ENCODE results near the gene PLEKHN1.

Gene PLEKHN1, protein sequence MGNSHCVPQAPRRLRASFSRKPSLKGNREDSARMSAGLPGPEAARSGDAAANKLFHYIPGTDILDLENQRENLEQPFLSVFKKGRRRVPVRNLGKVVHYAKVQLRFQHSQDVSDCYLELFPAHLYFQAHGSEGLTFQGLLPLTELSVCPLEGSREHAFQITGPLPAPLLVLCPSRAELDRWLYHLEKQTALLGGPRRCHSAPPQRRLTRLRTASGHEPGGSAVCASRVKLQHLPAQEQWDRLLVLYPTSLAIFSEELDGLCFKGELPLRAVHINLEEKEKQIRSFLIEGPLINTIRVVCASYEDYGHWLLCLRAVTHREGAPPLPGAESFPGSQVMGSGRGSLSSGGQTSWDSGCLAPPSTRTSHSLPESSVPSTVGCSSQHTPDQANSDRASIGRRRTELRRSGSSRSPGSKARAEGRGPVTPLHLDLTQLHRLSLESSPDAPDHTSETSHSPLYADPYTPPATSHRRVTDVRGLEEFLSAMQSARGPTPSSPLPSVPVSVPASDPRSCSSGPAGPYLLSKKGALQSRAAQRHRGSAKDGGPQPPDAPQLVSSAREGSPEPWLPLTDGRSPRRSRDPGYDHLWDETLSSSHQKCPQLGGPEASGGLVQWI

DNA sequence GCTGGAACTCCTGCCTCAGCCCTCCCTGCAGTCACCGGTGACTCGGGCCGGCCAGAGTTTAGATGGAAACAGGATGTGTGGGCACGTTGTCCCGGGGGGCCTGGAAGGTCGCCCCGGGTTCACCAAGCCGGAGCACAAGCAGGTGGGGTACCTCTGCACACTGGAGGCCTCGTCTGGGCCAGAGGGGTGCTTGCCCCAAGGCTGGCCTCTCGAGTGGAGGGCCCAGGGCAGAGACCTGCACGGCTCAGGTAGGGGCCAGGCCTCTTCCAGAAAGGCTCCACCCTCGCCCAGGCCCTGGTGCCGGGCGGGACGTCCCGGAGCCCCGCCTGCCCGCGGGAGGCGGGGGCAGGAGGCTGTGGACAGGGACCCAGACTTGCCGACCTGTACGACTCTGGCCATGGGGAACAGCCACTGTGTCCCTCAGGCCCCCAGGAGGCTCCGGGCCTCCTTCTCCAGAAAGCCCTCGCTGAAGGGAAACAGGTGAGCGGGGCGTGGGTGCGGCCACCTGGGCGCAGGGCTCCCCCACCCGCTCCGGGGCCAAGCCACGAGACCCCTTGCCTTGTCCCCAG is at the start of gene PLEKHN1:
PLEKHN1 (plus strand) TSS at position 348 of the 569 bp plus-strand sequence; CDS start at position 398, 50 bp downstream.
- DNase-seq (ENCODE audit: low read depth in 2 of 2), result no peak

DNA sequence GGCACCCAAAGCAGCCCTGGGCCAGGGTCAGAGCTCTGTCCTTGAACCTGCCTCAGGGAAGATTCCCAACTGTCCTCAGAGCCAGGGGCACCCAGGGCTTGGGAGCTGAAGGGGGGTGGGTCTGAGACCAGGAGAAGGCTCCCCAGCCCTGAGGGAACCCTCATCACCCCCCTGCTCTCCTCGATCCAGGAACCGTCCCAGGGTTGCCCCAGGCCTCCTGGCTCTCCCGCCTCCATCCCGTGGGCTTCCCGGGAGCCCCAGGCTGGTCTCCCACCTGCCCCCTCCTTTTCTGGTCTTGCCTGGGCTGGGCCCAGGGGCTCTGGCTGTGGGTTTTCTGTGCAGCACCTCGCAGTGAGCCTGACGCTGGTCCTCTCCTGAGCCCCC is 49.2 kb upstream of the PLEKHN1 start:
- DNase-seq (ENCODE audit: low read depth in 2 of 2), result no peak

DNA sequence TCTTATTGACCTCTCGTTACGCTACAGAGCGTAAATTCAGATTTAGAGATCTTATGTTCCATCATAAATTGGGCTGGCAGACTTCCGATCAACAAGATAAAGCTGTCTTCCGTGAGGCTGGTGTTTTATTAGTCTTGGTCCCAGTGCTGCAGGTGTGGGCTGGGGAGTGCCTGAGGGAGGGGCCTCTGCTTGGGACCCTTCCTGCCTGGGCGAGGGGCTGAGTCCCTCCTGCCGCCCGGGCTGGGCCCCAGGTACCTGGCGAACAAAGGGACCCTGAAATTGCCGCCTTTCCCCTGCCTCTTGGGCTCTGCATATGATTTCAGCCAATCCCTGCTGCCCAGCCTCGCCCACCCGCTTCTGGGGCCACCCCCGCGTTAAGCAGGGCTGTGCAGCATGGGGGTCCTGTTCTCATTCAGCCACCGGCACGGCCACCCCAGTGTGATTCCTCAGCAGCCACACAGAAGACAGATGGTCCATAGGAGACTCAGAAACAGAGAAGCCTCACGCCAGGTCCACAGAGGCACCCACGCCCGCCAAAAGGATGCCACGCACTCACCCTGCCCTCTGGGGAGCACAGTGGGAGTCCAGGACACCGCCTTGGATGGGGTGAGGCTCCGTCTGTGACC is 48.7 kb upstream of the PLEKHN1 start:
- no peak for DNase-seq (ENCODE audit: low read depth in 2 of 2)

DNA sequence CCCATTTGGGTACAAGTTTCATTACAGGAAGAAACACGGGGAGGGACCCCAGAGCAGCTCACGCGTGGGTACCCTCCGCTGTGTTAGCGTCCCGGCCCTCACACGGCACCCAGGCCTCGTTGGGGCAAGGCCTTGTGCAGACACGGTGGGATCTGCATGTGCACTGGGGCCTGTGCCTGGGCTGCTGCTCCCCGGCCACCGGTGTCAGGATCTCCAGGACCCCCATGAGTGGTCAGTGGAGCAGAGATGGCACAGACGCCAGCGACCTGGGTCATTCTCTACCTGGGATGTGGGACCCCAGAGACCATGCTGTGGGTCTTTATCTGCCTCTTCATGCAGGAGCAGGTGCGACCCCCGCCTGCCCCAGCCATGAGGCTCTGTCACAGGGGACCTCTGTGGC is 47.9 kb upstream of the PLEKHN1 start:
- no peak for DNase-seq (ENCODE audit: low read depth in 2 of 2)

DNA sequence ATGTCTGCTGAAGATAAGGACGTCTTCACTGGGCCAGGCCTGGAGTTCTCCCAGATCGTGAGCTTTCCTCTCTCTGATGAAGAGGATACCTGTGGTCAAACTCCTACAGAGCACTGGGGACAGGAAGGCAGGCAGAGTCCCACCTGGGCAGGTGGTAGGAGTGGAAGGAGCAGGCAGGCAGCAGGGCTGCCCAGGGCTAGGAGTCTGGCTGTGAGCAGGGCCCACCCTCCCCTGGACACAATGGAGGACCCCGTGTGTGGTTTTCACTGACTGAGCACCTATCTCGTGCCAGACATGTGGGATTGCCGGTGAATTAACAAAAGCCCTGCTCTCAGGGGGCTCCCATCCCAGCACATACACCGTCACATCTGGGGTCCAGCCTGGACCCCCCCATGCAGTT is 47.4 kb upstream of the PLEKHN1 start:
- no peak for DNase-seq (ENCODE audit: low read depth in 2 of 2)

DNA sequence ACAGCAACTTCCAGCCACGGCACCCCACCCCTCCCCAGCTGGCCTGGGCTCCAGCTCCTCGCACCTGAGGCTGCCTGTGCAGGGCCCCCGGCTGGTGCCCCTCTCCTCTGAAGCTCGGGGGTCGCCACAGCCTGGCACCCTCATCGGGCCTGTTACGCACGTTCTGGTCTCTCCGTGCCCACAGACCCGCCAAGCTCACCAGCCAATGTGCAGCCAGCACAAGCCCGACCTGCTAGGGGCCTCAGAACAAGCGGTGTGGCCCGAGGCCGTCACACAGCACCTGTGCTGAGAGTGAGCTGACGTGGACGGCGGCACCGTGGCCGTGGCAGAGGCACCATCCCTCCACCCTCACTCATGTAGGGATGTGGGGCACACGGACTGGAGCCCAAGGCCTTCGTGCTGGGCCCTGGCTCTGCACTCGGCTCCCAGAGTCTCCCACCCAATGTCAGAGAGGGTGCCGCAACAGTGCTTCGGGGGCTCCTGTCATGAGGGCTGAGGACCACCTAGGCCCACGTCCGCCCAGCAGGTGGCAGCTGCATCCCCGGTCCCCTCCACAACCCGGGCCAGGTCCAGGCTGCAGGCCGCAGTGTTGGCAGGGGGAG is 46.9 kb upstream of the PLEKHN1 start:
- DNase-seq (ENCODE audit: low read depth in 2 of 2), result no peak

DNA sequence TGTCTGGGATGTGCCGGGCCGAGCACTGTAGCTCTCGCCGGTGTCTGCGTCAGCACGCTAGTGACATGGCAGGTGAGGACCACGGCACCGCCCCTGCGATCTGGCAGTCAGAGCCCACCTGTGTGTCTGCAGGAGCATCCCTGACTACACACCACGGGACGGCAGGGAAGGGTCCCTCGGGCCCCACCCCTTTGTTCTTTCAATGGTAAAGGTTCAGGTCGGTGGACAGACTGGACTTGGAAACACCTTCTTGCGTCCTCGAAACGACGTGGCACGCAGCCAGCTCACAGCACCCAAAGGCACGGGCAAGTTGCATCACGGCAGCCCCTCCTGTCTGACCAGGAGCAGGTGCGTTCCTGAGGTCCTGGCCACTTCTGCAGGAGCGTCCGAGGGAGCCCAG is 46.3 kb upstream of the PLEKHN1 start:
- no peak for DNase-seq (ENCODE audit: low read depth in 2 of 2)

DNA sequence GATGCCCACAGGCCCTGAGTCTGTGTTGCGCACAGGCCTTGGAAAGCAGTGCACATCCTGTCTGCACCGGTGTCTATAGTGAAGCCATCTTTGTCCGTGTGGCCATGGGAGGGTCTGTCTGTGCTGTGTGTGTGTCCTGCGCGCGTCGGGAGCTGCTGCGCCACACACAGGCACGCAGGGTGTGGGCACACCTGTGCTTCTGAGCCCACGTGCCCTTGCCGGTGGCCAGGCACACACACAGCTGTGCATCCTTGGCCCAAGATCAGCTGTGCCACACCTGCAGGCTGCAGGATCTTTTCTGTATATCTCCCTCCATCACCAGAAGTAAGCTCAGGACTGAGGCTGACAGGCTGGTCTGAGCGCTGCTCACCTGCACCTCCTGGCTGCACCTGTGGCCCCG is 45.8 kb upstream of the PLEKHN1 start:
- no peak for DNase-seq (ENCODE audit: low read depth in 2 of 2)

DNA sequence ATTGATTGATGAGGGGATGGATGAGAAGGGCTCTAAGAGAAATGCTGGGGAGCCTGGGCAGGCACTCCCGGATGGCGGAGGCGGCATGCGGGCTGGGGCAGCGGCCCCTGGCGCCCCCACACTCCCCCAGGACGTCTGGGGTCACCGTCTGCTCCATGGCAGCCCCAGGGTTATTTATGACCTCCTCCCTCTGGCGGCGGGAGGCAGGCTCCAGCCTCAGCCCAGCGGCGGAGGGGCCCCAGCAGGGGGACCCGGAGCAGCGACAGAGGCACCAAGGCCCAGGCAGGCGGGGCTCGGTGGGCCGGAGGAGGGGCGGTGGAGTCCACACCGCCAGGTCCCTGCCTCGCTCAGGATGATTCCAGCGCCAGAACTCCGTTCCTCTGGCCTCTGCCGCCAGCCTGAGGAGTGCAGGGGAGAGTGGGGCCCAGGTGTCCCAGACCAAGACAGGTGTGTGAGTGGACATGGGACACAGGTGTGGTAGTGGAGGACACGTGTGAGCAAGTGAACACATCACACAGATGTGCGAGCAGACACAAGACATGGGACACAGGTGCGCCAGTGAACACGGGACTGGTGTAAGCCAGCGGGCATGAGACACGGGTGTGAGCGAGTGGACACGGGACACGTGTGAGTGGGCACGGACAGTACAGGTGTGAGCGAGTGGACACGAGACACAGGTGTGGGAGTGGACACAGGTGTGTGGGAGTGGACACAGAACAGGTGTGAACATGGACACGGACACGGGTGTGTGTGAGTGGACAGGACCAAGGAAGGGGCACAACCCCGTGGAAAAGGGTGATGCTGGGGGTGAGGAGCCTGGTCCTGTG is 45.1 kb upstream of the PLEKHN1 start:
- no peak for DNase-seq (ENCODE audit: low read depth in 2 of 2)

DNA sequence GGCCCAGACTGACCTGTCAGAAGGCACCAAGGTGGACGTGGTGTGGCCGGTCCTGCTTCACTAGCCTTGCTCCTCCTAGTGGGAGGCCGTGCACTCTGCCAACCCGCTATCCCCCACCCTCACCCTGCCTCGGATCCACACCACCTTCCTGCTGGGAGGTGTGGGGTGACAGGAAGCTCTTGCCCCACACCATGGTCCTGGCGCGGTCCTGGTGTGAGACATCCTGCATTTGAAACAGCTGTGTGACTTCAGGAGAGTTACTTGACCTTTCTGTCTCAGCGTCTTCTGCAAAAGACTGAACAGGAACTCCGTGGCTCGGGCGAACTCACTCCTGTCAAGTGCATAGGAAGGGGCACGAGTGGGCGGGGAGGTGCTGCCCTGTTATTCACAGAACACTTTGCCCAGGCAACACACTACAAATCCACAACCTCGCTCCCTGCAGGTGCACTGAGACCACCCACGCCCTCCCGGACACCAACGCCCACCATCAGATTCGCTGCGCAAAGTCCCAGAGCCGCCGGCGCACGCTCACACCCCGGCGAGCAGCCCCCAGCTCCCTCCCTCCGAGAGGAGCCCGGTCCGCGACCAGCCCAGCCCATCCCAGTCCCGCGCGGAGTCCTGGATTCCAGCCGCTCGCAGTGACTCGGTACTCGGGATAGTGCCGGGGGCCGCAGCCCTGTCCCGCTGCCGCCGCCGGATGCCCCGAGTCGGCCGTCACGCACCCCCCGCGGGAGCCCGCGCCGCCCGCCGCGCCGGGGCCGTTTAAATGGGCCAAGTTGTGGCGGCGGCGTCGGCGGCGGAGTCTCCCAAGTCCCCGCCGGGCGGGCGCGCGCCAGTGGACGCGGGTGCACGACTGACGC is 42.9 kb upstream of the PLEKHN1 start, which contains the start of gene SAMD11:
SAMD11 (plus strand) TSS at position 793 of the 860 bp plus-strand sequence. CDS start 509 bp downstream, outside the sequence.
- DNase-seq (ENCODE audit: low read depth in 2 of 2), result peak; percentile 34 to 39

DNA sequence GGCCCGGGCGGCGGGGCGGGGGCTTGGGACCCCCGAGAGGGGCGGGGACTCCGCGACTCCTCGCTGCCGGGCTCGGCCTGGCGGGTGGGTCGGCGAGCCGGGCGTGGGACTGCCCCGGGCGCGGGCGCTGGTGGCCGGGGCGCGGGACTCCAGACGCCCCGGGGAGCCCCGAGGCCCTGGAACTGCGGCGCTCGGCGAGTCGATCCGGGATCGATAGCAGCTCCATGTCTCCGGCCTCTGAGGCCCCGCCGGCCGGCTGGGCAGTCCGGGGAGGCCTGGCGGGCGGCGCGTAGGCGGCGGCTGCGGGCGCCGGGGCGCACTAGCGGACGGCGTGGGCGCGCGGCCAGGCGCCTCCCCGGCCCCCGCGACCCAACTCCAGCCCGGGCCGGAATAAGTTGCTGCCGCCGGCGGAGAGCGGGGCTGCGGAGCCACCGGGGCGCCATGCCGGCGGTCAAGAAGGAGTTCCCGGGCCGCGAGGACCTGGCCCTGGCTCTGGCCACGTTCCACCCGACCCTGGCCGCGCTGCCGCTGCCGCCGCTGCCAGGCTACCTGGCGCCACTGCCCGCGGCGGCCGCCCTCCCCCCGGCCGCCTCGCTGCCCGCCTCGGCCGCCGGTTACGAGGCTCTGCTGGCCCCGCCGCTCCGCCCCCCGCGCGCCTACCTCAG is 42.2 kb upstream of the PLEKHN1 start:
- DNase-seq (ENCODE audit: low read depth in 2 of 2), result no peak

DNA sequence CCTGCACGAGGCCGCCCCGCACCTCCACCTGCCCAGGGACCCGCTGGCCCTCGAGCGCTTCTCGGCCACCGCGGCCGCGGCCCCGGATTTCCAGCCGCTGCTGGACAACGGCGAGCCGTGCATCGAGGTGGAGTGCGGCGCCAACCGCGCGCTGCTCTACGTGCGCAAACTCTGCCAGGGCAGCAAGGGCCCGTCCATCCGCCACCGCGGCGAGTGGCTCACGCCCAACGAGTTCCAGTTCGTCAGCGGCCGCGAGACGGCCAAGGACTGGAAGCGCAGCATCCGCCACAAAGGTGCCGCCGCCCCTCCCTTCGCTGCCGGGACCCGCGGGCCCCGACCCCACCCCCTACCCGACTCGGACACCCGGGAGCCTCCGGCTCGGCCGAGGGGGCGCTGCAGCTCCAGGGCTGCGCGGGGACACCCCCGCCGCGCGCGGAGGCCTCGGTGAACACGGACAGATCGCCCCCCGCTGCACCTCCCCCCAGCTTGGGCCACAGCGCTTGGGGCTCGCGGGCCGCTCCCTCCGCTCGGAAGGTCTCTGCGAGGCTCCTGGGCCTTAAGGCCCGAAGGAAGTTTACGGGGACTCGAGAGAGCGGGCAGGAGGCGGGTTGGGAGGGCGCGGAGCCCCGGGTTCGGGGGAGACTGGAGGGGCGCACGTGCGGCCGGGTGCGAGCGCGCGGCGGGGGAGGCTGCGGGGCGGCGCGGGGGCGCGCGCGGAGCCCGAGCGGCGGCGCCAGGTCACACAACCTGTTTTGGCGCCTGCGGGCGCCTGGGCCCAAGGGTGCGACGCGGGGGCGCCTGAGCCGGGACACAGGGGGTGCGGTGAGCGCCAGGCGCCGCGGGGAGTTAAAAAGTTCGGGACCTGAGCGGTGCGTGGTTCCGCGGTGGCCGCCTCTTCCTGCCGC is 41.4 kb upstream of the PLEKHN1 start:
- DNase-seq (ENCODE audit: low read depth in 2 of 2), result no peak

DNA sequence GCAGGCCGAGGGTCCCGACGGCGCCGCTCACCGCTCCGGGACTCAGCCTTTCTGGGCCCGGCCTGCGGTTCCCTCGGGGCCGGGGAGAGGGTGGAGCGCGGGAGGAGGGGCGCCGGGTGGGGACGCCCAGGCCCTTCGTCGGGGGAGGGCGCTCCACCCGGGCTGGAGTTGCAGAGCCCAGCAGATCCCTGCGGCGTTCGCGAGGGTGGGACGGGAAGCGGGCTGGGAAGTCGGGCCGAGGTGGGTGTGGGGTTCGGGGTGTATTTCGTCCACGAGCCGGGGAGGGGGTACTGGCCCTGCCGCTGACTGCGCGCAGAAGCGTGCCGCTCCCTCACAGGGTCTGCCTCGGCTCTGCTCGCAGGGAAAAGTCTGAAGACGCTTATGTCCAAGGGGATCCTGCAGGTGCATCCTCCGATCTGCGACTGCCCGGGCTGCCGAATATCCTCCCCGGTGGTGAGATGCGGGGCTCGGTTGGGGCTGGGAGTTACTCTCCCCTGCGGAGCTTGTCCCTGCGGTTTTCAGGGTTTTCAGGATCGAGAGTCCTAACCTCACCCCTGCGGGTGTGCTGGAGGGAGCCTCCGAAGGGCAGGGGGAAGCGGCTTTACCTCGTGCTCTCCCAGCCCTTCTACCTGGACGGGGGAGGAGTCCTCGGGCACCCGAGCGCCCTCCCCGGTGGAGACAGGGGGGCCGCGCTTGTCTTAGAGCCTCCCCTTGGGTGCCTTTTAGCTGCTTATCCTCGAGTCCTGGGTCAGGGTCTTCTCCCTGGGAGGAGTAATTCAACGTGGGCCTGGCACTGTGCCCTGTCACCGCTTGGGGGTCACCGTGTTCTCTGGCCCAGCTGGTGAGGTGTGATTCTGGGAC is 40.5 kb upstream of the PLEKHN1 start:
- no peak for DNase-seq (ENCODE audit: low read depth in 2 of 2)

DNA sequence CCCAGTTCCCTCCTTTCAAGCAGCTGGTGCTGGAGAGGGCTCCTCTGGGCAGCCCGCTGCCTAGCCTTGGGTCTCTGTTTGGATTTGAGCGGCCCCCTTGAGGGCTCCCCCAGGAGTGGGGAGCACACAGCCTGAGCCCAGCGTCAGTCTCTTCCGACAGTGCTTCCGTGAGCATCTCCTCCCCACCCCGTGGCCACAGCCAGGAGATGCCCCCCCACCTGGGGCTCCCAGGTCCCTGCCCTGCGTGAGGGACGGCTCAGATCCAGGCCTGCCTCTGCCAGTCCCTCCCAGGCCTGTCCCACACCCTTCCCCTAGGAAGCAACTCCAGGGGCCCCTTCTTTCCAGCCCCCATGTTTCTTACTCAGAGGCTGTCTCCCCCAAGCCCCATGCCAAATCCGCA is 39.0 kb upstream of the PLEKHN1 start:
- DNase-seq (ENCODE audit: low read depth in 2 of 2), result no peak

DNA sequence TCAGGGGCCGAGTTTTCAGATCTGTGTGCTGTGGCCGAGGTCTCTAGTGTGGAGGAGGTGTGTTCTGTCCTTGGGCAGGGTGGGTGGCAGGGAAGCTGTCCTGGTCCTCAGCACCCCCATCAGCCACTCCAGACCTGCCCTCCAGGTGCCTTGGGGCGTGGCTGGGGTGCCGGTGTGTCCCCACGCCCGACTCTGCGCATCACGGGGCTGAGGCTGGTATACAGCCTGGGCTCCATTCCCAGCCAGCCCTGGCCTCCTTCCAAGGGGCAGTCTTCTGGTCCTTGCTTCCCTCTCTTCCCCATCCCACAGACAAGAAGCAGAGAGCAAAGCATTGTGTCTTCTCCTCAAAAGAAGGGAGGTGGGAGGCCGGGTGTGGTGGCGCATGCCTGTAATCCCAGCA is 38.5 kb upstream of the PLEKHN1 start:
- DNase-seq (ENCODE audit: low read depth in 2 of 2), result no peak

DNA sequence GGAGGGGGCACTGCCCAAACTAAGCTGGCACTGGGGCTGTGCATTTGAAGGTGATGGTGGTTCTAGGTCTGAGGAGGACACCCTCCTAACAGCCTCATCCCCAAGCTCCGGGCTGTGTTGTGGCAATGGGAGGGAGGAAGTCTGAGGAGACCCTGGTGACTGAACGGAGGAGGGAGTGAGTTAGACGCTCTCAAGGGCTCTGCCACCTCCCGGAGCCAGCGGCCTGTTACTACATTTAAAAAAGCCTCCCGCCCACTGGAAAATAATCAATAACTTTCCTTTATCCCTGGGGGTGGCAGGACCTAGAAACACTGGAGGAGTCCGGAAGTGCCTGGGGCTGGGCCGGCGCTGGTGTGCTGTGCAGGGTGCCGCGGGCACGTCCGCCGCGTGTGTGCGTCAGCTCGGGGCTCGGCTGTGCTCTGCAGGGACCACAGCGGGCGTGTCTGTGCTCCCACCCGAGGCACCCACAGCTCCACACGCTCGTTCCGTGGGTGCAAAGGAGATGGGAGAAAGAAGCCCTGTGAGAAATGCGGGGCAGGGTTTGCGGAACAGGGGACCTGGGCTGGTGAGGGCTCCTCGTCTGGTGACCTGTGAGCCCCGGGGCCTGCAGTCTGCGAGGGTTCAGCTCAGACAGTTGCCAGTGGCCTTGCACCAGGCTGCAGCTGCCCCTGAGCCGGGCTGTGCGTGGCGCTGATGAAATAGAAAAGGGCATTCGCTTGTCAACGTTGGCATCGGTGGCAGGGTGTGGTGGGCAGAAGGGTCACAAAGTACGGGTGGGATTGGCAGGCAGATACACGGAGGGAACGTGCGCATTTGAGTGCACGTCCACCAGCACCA is 37.2 kb upstream of the PLEKHN1 start:
- no peak for DNase-seq (ENCODE audit: low read depth in 2 of 2)

Data from stimulated activated CD8-positive, alpha-beta memory T cell treated with anti-CD3 and anti-CD28 coated beads, Interleukin-2, amount 100 ng/mL, for 1 hour (primary cell).